CD4-positive, alpha-beta T cell treated with Interleukin-1 beta for 1 hour (primary cell): ENCODE measurements around the gene GRAP.
"Not testable (repeated sequence)": the region's sequence is repeated elsewhere in the genome, so short reads cannot be mapped to it uniquely, and the experiment has no call there.

Experiments
- DNase-seq, 2 donors: peaks; one replicate each; pipeline ENCODE4 v3.0.0-alpha.2; 2020 to 2022

Gene GRAP

DNA sequence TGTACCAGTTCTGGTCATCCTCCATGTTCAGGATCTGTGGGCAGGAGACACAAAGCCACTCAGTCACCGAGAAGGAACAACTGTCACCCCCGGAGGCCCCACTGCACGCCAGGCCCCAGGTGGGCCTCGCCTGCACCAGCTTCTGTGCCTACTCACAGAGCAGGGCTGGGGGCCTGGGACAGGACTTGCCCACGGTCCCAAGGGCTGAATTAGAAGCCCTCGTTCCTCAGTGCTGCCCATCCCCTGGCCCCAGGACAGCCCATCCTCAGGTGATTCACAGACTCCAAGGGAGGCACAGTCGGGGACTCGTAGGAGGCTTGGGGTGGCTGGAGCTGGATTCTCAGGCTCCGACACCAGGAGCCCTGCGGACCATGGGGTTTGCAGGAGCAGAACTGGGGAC, 4.9 kb downstream of the GRAP start:
- DNase-seq: not testable (repeated sequence)

DNA sequence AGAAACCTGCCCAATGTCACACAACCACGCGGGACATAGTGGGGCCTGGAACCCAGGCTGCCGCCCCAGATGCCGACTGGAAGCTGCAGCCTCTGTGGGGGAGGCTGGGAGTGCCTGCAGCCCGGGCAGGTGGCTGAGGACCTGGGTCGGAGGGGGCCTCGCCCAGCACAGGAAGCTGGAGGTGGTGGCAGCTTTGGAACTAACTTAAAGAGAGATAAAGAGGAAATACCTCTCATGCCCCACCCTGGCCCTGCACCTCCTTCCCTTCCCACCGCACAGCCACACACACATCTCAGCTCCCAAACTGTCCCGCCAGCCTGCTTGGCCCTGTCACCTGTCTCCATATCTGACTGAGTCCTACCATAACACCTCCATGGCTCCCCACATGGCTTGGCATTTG, 6.4 kb downstream of the GRAP start:
- DNase-seq: not testable (repeated sequence)

DNA sequence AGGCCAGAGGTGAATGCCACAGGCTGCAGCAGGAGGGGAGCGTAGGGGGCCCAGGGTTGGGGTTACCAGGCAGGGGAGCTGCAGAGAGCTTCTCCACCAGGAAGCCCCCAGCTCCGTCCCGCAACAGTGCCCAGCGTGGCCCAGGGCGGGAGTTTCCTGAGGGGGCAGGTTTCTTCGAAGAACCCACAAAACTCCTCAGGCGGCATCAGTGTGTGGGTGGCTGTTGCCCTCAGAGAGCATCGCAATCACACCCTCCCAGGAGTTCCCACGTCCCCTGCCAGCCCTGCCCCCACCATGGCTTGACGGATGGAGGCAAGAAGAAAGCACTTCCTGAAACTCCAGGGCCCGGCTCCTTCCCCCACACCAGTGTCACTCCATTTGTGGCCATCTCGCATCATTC, 8.0 kb downstream of the GRAP start:
- not testable (repeated sequence) for DNase-seq

DNA sequence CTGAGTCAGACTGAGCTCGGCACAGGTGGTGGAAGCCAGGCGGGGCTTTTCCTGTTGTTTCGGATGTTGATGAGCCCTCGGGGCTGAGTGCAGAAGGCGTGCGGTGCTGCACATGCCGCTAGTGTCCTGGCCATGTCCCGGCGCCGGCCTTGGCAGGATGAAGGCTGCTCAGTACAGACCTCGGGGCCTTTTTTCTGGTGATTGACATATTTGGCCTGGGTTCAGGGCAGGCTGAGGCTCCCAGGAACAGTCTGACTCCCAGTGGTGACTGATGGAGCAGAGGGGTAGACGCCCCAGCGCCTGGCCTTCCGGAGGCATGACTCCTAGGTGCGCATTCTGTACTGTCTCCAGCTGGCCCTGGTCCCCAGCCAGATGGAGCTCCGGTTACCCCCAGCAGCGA, 8.8 kb downstream of the GRAP start:
- DNase-seq: not testable (repeated sequence)

DNA sequence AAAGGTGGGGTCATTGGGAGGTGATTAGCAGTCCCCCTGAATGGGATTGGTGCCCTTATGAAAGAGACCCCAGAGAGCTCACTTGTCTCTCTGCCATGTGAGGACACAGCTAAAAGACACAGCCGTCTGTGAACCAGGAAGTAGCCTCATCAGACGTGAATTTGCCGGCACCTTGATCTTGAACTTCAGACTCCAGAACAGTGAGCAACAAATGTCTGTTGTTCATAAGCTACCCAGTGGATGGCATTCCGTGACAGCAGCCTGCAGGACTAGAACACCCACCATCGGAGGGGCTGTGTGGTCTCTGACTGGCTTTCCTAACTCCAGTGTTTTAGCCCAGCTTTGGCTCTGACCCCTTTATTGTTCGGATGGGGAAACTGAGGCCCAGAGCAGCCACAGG, 9.2 kb downstream of the GRAP start:
- DNase-seq: not testable (repeated sequence)

DNA sequence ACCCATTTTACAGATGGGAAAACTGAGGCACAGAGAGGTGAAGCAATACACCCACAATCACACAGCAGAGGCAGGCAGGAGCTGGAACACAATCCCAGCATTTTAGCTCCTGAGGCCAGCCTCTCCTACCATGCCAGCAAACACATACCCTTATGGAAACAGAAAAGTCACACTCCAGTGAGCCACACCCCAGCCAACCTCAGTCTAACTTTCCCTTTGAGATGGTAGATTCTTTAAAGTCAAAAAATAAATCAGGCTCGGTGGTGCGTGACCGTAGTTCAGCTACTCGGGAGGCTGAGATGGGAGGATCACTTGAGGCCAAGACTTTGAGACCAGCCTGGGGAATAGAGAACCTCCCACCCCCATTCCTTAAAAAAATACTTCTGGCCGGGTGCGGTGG, 10.6 kb downstream of the GRAP start:
- DNase-seq: not testable (repeated sequence)

DNA sequence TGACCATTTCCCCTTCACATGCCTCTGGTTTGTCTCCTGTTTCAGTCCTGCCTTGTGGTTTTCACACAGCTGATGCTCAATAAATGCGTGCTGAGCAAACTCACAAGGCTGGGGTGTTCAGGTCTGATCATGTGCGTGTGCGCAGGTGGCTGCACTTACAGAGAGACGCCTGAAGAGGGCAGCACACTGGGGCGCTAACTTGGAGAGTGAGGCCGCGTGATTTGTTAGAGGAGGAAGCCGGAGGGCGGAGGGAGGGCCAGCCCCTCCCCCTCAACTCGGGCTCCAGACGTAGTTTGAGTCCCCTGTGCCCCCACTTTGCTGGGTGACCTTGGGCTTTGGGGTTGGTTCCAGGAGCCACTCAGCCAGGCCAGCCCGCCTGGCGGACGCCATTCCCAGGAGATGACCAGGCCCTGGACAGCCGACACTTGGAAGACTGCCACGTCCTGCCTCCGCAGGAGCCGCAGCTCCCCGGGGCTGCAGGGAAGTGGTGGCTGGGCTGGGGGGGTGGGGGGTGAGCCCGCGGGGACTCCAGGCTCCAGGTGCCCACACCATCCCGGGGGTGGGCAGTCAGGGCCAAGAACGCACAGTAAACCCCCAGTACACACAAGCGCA, 14.3 kb downstream of the GRAP start:
- not testable (repeated sequence) for DNase-seq

DNA sequence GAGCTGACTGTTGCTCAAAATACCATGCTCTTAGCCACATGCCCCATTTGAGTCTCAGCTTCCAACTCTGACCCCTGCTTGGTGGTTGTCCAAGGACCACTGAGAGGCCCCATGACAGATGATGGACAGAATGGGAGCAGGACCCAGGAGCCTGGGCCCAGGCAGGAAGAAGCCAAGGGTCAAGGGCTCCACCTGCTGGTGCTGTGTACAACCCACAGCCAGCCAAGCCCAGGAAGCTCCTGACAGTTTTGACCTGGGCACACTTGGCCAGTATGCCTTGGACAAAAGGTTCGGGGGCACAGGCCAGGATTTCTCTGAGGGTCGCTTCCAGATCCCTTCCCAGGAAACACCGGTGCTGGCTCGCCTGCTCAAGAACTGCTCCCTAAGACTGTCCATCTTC, 15.0 kb downstream of the GRAP start:
- DNase-seq: peak; percentile 46 to 60

DNA sequence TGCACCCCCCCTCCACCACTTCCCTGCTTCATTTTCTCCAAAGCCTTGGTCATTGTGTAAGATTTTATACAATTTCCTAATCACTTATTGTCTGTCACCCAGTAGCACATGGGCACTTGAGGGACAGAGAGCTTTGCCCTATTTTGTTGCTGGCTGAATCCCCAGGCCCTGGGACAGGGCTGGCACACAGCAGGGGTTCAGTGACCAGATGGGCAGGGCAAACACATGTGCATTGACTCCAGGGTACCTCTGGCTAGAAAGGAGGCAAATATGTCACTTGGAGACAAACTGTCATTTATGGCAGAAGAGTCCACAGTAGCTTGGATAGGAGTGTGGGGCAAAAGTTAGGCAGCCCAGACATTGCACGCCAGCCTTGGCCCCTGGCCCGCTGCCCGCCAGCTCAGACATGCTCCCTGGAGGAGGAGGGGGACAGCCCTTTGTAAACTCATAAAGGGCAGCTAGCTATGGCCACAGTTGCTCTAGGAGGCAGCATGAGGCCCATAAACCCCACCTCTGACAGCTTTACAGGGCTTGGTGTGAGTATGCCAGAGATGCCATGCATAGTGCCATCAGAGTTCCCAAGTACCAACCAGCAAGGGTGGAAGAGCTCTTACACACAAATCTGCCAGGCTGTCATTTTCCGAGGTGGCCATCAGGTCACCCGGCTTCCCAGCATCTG, 15.8 kb downstream of the GRAP start:
- not testable (repeated sequence) for DNase-seq

DNA sequence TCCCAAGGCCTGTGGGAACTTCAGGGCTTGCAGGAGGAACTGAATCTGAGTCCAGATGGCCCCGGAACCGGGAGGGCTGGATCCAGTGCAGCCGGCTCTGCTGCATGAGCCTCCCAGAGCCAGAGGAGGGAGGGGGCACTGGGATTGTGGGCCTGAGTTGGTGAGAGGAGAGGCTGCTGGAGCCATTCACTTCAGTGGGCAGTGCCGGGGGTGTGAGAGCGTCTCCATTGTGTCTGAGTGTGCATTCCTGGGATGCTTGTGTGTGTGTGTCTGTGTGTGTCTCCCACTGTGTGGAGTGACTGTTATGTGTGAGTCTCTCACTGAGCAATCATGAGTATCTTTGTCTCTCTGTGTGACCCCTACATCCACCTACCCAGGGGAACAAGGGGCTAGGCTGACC, 17.0 kb downstream of the GRAP start:
- DNase-seq: not testable (repeated sequence)

DNA sequence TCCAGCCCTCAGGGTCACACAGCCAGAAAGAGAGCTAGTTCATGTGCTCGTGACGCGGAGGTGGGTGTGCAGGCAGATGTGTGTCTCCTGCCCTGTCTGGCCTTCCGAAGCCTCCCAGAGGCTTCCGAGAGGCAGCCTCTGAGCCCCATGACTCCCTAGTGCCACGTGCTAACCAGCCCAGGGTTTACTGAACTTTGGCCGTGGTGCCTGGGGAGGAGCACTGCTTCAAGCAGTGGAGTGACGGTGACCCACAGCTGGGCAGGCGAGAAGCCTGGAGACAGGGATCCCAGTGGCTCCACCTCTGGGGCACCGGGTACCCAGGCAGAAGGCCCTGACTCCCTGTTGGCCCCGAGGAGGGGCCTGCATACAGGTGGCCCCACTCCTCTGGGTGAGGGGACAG, 18.1 kb downstream of the GRAP start:
- not testable (repeated sequence) for DNase-seq

DNA sequence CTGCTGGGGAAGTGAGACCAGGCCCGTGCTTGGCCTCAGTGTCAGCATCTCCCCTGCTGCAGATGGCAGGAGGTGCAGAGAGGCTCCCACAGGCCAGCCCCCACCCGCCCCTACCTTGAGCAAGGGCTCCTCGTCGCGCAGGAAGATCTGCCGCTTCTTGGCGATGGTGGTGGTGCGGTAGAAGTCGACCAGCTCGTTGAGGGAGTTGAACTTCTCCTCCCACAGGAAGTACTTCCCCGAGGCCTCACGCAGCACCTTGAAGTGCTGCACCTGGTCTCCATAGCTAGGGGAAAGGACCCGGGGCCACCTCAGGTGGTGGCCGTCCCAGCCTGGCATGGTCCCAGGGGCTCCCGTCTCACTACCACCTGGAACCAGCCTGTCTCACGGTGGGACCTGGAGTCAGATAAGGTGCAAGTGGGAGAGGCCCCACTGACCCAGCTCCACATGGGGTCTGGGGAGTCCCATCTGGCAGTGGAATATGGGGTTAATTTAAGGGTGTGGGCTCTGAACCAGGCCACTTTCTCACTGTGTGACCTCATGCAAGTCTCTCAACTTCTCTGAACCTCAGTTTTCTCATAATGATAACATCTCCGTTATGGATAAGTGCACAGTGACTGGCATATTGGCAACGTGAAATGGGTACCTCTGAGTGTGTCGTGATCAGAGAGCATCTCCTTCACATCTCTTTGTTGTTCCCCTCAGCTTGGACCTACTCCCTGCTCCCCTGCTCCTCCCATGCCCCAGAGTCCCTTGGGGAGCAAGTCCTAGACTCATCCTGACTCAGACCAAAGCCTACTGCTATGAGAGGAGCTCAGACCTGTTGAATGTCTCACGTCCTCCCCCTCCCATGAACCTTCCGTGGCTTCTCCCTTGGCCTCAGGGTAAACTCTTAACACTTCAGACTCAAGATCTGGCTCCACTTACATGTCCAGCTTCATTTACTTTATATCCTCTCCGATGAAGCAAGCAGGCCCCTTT, 22.4 kb downstream of the GRAP start:
- DNase-seq: no peak

DNA sequence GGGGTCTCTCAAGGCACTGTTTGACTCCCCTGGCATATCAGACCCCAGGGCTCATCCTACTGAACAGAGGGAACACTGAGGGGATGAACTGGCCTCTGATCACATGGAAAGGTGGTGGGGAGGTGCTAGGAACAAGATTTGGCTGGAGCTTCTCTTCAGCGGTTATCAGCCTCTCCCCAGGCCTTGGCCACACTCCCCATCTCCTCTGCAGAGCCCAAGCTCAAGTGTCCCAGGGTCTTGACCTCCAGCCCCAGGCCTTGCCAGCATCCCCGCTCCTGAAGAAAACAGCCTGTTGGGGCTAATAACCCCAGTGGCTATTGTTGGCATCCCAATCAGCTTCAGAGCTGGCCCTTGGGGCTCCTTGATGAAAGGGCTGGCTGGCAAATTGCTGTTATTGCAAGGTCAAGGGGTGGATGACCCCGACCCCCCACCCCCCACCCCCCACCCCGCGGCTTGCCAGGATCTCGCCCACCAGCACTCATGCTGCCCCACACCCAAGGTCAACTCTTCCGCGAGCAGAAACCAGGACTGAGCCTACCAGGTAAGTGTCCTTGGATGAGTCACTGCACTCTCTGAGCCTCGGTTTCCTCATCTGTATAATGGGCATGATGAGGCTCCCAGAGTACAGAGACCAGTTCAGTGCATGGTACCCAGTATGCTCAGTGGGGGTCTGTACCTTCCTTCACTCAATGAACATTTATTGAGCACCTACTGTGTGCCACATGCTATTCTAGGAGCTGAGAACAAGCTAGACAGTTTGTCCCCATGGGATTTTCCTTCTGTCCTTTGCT, 23.4 kb downstream of the GRAP start:
- DNase-seq: no peak

DNA sequence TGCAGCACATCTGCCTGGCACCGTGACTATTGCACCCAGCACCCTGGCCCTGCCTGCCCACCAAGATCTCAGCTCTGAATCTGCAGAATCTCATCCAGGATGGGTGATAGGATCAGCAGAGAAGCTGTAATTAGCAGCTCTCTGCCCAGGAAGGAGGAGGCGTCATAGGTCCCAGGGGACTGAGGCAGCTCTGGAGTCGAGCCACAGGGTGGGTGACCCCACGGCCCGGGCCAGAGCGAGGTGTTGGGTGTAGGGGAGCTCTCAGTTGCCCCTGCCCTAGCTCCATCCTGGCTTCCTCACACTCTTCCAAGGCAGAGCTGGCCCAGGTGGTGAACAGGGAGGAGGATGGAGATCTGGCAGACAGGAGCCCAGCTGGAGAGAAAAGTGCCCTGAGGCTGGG, 24.0 kb downstream of the GRAP start:
- DNase-seq: no peak

DNA sequence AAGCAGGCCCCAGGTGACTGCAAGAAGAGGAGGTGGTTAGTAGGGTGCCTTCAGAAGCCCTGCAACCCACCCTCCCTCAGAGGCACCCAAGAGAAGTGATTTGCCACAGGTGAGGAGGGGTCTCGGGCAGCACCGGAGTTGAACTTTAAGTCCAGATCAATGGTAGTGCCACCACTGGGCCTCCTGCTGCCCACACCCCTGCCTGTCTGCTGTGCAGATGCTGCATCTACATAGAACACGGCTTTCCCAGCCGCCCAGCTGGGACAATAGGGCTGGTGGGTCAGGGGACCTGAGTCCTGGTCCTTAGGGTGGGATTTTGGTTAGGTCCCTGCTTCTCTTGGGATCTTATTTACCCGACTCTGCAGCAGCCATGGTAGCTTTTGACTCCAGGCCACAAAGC, 24.6 kb downstream of the GRAP start:
- no peak for DNase-seq

DNA sequence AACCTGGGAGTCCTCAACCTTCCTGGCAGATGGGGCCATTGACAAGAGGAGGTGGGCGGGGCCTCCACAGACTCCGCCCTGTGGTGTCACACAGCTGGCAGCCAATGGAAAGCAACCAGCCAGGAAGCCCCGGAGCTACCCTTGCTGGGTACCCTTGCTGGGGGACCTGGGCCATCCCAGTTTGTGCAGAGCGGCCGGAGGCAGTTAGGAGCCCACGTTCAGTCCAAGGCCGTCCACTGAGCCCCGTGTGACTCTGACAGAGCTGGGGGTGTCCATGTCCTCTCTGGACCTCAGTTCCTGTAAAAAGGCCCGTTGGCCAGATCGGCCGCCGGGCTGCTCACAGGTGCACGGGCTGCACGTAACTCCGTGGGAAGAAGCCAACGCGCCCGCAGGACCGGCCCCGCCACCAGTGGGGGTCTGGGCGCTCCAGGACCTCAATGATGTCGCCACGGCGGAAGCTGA, 25.1 kb downstream of the GRAP start:
- peak; percentile 43 to 44 for DNase-seq

DNA sequence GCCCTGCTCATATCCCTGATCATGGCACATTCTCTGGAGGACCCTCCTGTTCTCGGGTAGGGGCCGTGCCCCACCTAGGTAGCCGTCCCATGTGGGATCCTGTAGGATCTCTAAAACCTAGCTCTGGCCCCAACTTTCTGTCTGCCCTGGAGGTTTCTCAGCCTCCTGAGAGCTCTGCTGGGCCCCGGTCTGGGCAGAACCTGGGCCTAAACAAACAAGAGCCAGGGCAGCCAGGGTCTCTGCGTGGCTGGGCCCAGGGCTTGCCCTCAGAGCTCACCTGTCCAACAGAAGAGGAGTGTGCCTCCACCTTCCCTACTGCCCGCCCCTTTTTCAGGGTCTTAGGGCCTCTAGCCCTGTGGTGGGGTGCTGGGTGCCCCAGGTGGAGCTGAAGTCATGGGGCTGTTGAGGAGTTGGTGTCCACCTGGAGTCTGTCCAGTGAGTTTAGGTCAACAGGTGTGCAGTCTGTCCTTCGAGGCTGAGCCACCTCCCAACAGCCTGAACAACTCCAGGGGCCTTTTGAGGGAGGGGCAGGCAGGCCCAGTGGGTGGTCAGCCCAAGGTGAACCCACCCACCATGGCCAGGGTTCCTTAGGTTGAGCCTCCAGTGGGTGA, 25.6 kb downstream of the GRAP start:
- DNase-seq: not testable (repeated sequence)

DNA sequence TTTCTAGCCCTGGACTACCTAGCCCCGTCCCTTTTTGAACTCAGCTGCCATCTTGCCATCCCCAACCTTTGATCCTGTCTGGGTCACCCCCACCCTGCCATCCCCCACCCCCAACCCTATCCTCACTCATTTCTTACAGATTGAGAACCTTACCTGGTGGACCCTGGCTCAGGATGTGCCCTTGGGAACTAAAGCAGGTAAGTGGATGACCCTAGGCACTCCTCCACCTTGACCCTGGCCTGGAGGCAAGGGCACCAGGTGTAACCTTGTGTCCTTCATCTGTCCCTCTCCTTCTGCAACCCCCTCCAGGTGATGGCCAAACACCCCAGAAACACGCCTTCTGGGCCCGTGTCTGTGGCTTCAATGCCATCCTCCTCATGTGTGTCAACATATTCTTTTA, 26.7 kb downstream of the GRAP start:
- DNase-seq: no peak

DNA sequence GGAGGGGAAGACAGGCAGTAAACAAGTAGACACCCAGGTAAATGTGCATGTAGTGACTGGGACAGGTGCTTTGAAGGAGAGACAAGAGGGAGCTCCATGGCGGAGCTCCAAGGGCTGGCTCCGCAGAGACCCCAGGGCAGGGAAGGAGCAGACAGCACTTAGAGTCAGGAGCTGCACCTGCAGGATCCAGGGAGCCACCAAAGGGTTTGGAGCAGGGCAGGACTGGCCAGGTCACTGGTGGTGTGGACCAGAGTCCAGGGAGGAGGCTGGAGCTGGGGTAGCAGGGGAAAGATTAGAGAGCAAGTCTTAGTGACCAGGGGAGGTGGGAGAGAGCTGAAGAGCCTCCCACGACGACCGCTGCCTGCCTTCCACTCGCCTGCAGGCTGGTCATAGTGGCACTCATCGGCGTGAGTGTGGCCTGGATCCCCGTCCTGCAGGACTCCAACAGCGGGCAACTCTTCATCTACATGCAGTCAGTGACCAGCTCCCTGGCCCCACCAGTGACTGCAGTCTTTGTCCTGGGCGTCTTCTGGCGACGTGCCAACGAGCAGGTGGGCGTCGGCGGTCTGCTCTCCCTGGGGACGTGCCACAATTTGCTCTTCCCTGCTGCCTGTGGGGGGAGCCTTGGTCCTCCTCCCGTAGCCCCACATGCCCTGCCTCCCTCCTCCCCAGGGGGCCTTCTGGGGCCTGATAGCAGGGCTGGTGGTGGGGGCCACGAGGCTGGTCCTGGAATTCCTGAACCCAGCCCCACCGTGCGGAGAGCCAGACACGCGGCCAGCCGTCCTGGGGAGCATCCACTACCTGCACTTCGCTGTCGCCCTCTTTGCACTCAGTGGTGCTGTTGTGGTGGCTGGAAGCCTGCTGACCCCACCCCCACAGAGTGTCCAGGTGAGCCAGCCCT, 27.5 kb downstream of the GRAP start:
- no peak for DNase-seq

DNA sequence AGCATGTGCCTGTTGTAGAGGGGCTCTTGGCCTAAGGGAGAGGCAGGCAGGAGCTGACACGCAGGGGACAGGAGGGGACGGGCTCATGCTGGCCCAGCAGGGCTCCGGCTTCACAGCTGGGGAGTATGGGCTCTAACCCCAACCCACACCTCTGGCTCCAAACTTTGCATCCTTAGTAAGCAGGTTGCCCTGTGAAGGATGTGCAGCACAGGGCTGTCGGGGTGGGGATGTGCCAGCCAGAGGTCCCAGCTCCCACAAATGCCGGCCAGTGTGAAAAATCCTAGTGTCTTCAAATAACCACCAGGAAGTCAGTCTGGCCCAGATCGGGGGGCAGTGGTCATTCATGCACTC, 28.2 kb downstream of the GRAP start:
- DNase-seq: no peak
